ENCODE results near the gene COG3.

COG3 gene

GRCh38 chr13:45548281-45548680 lies 83.5 kb downstream of the COG3 start:
- DNase-seq: no peak

GRCh38 chr13:45554604-45555109 lies 89.9 kb downstream of the COG3 start:
- DNase-seq: no peak

GRCh38 chr13:45564133-45564776 lies 99.5 kb downstream of the COG3 start:
- DNase-seq: no peak

GRCh38 chr13:45565331-45565730 lies 100.6 kb downstream of the COG3 start:
- no peak for DNase-seq

- DNase-seq: no peak
Measured at GRCh38 chr13:45575146-45575829, 110.5 kb downstream of the COG3 start.

GRCh38 chr13:45575830-45576180 lies 111.1 kb downstream of the COG3 start:
- DNase-seq: no peak

GRCh38 chr13:45576466-45576865 lies 111.7 kb downstream of the COG3 start:
- no peak for DNase-seq

GRCh38 chr13:45582408-45583076 lies 117.8 kb downstream of the COG3 start:
- DNase-seq: no peak

- DNase-seq: no peak
Measured at GRCh38 chr13:45584816-45585215, 120.1 kb downstream of the COG3 start.

Measured in NCI-H2227 treated with DMSO at 0.1 percent for 48 hours (cell line).